SK-N-SH treated with all-trans-retinoic acid at 6 μM for 48 hours (cell line): ENCODE data around the gene SETD1A.

Experiments
- ATAC-seq: fragments of 200-7000 bp; cut with Tn5 transposase; 3 replicates; pipeline ENCODE4 v1.9.1; 2020; ENCODE audit warnings: mild to moderate bottlenecking, moderate library complexity
- ARNTL ChIP-seq: fragments of 450-650 bp; formaldehyde crosslinking; IDR thresholded peaks from 2 replicates; pipeline ENCODE4 v1.5.0; 2020; ENCODE audit warnings: low read depth, mild to moderate bottlenecking, moderate library complexity, borderline replicate concordance
- BACH2 ChIP-seq: fragments of 250-450 bp; sonication (Bioruptor Pico); IDR thresholded peaks from 2 replicates; pipeline ENCODE4 v1.9.0; 2021; ENCODE audit warnings: mild to moderate bottlenecking, borderline replicate concordance
- CSDC2 ChIP-seq: fragments of 250-450 bp; sonication (Bioruptor Pico); IDR thresholded peaks from 2 replicates; pipeline ENCODE4 v1.5.0; 2020; ENCODE audit warnings: mild to moderate bottlenecking, moderate library complexity
- ESRRG ChIP-seq: fragments of 250-450 bp; sonication (Bioruptor Pico); IDR thresholded peaks from 2 replicates; pipeline ENCODE4 v1.6.1; 2021; ENCODE audit warnings: mild to moderate bottlenecking
- GLIS3 ChIP-seq: fragments of 250-450 bp; sonication (Bioruptor Pico); IDR thresholded peaks from 2 replicates; pipeline ENCODE4 v1.5.0; 2020; ENCODE audit warnings: mild to moderate bottlenecking, moderate library complexity
- ISL1 ChIP-seq: fragments of 250-450 bp; sonication (Bioruptor Pico); IDR thresholded peaks from 2 replicates; pipeline ENCODE4 v2.1.2; 2022; ENCODE audit warnings: mild to moderate bottlenecking, moderate library complexity
- OSR1 ChIP-seq: fragments of 250-450 bp; sonication (Bioruptor Pico); IDR thresholded peaks from 2 replicates; pipeline ENCODE4 v1.8.0; 2022; ENCODE audit warnings: moderate library complexity, mild to moderate bottlenecking, inconsistent platforms
- POU6F1 ChIP-seq: fragments of 250-450 bp; sonication (Bioruptor Pico); IDR thresholded peaks from 2 replicates; pipeline ENCODE4 v1.8.0; 2021; ENCODE audit warnings: low read depth, mild to moderate bottlenecking, moderate library complexity, borderline replicate concordance
- PPARA ChIP-seq: fragments of 250-450 bp; sonication (Bioruptor Pico); IDR thresholded peaks from 2 replicates; pipeline ENCODE4 v1.5.0; 2020; ENCODE audit warnings: mild to moderate bottlenecking, borderline replicate concordance
- RARB ChIP-seq: fragments of 250-450 bp; sonication (Bioruptor Pico); IDR thresholded peaks from 2 replicates; pipeline ENCODE4 v1.8.0; 2021; ENCODE audit warnings: mild to moderate bottlenecking, moderate library complexity
- SNAI2 ChIP-seq: fragments of 250-450 bp; sonication (Bioruptor Pico); IDR thresholded peaks from 2 replicates; pipeline ENCODE4 v1.5.0; 2020; ENCODE audit warnings: mild to moderate bottlenecking, moderate library complexity
- TCF4 ChIP-seq: fragments of 250-450 bp; sonication (Bioruptor Pico); IDR thresholded peaks from 2 replicates; pipeline ENCODE4 v1.8.0; 2021; ENCODE audit warnings: mild to moderate bottlenecking, moderate library complexity, borderline replicate concordance
- TOX ChIP-seq: fragments of 250-450 bp; sonication (Bioruptor Pico); IDR thresholded peaks from 2 replicates; pipeline ENCODE4 v1.8.0; 2021; ENCODE audit warnings: mild to moderate bottlenecking, moderate library complexity, borderline replicate concordance
- ZFP3 ChIP-seq: fragments of 250-450 bp; sonication (Bioruptor Pico); IDR thresholded peaks from 2 replicates; pipeline ENCODE4 v1.5.0; 2020; ENCODE audit warnings: mild to moderate bottlenecking, moderate library complexity
- ZFP30 ChIP-seq: fragments of 450-650 bp; formaldehyde crosslinking; IDR thresholded peaks from 2 replicates; pipeline ENCODE4 v1.5.0; 2022; ENCODE audit warnings: mild to moderate bottlenecking, moderate library complexity
- ZNF565 ChIP-seq: fragments of 450-650 bp; formaldehyde crosslinking; conservative IDR thresholded peaks from 2 replicates; pipeline ENCODE4 v1.5.0; 2020; ENCODE audit warnings: low read depth, mild to moderate bottlenecking, moderate library complexity
- ZNF70 ChIP-seq: fragments of 450-650 bp; formaldehyde crosslinking; IDR thresholded peaks from 2 replicates; pipeline ENCODE4 v1.5.0; 2020; ENCODE audit warnings: mild to moderate bottlenecking, moderate library complexity
- ZNF8 ChIP-seq: fragments of 450-650 bp; formaldehyde crosslinking; IDR thresholded peaks from 2 replicates; pipeline ENCODE4 v1.5.0; 2020; ENCODE audit warnings: mild to moderate bottlenecking, moderate library complexity
- TF ChIP-seq, protein P1 (sequence below): fragments of 250-450 bp; sonication (Bioruptor Pico); IDR thresholded peaks from 2 replicates; pipeline ENCODE4 v1.8.0; 2020; ENCODE audit warnings: mild to moderate bottlenecking, moderate library complexity, borderline replicate concordance
- TF ChIP-seq, protein P2 (sequence below): fragments of 250-450 bp; sonication (Bioruptor Pico); IDR thresholded peaks from 2 replicates; pipeline ENCODE4 v1.5.1; 2021; ENCODE audit warnings: mild to moderate bottlenecking, moderate library complexity
- TF ChIP-seq, protein P3 (sequence below): fragments of 250-450 bp; sonication (Bioruptor Pico); IDR thresholded peaks from 2 replicates; pipeline ENCODE4 v1.5.1; 2020; ENCODE audit warnings: low read depth, mild to moderate bottlenecking, moderate library complexity

Gene SETD1A

GRCh38 chr16:30996324-30996984 lies 38.9 kb downstream of the SETD1A start:
- TF ChIP-seq TCF4 (CRISPR knock-in tag) (no peak), ZNF8 (CRISPR knock-in tag) (no peak), ESRRG (CRISPR knock-in tag) (no peak), SNAI2 (CRISPR knock-in tag) (no peak), PPARA (CRISPR knock-in tag) (no peak), ZNF565 (CRISPR knock-in tag) (no peak), GLIS3 (no peak), TOX (CRISPR knock-in tag) (no peak), CSDC2 (CRISPR knock-in tag) (no peak), ISL1 (CRISPR knock-in tag) (no peak), ZNF70 (no peak), OSR1 (CRISPR knock-in tag) (no peak), RARB (CRISPR knock-in tag) (no peak), ZFP30 (no peak), BACH2 (CRISPR knock-in tag) (no peak), ARNTL (no peak)
- TF ChIP-seq, protein P1, sequence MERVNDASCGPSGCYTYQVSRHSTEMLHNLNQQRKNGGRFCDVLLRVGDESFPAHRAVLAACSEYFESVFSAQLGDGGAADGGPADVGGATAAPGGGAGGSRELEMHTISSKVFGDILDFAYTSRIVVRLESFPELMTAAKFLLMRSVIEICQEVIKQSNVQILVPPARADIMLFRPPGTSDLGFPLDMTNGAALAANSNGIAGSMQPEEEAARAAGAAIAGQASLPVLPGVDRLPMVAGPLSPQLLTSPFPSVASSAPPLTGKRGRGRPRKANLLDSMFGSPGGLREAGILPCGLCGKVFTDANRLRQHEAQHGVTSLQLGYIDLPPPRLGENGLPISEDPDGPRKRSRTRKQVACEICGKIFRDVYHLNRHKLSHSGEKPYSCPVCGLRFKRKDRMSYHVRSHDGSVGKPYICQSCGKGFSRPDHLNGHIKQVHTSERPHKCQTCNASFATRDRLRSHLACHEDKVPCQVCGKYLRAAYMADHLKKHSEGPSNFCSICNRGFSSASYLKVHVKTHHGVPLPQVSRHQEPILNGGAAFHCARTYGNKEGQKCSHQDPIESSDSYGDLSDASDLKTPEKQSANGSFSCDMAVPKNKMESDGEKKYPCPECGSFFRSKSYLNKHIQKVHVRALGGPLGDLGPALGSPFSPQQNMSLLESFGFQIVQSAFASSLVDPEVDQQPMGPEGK (CRISPR knock-in tag): no peak
- TF ChIP-seq, protein P2, sequence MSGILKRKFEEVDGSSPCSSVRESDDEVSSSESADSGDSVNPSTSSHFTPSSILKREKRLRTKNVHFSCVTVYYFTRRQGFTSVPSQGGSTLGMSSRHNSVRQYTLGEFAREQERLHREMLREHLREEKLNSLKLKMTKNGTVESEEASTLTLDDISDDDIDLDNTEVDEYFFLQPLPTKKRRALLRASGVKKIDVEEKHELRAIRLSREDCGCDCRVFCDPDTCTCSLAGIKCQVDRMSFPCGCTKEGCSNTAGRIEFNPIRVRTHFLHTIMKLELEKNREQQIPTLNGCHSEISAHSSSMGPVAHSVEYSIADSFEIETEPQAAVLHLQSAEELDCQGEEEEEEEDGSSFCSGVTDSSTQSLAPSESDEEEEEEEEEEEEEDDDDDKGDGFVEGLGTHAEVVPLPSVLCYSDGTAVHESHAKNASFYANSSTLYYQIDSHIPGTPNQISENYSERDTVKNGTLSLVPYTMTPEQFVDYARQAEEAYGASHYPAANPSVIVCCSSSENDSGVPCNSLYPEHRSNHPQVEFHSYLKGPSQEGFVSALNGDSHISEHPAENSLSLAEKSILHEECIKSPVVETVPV (CRISPR knock-in tag): no peak
- no peak for ATAC-seq

- TF ChIP-seq ZNF70 (no peak), TCF4 (CRISPR knock-in tag) (no peak), ZFP3 (CRISPR knock-in tag) (no peak), POU6F1 (CRISPR knock-in tag) (no peak), PPARA (CRISPR knock-in tag) (no peak), ISL1 (CRISPR knock-in tag) (no peak), SNAI2 (CRISPR knock-in tag) (no peak), TOX (CRISPR knock-in tag) (no peak), ZFP30 (no peak), CSDC2 (CRISPR knock-in tag) (no peak), BACH2 (CRISPR knock-in tag) (no peak)
- TF ChIP-seq, protein P3, sequence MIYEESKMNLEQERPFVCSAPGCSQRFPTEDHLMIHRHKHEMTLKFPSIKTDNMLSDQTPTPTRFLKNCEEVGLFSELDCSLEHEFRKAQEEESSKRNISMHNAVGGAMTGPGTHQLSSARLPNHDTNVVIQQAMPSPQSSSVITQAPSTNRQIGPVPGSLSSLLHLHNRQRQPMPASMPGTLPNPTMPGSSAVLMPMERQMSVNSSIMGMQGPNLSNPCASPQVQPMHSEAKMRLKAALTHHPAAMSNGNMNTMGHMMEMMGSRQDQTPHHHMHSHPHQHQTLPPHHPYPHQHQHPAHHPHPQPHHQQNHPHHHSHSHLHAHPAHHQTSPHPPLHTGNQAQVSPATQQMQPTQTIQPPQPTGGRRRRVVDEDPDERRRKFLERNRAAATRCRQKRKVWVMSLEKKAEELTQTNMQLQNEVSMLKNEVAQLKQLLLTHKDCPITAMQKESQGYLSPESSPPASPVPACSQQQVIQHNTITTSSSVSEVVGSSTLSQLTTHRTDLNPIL: no peak
- TF ChIP-seq, protein P1 (CRISPR knock-in tag): no peak
- peak; percentile 87 for ATAC-seq
Observed at GRCh38 chr16:30996985-30997724, 39.6 kb downstream of the SETD1A start.
